Measurements from ENCODE around the gene GPAM. TPM values are rescaled to one million over a fixed set of nuclear protein-coding genes. Genes with fewer than 3 reads are reported as not detected.

The GPAM gene
- polyA plus RNA-seq, 3 donors = 0.37 to 1.3 (median 0.59) TPM

GRCh38 chr10:112215342-112215774, 31.8 kb upstream of the GPAM start:
- Histone ChIP-seq H2AFZ (ENCODE audit: insufficient read depth, low read depth, low read length, poor library complexity, severe bottlenecking) (no peak overlapping the region), H3K79me2 (ENCODE audit: insufficient read depth, low read length) (no peaks in the 10 kb centered on the region), H3K4me1 (ENCODE audit: control insufficient read depth in 1 of 2, insufficient read depth in 2 of 2, low read length in 2 of 2) (no peaks in the 10 kb centered on the region), H3K27ac (ENCODE audit: low read depth in 1 of 2, low read length in 2 of 2) (no peak overlapping the region), H3K27me3 (ENCODE audit: control insufficient read depth in 2 of 2, insufficient read depth in 2 of 2, low read length in 2 of 2) (peaks cover 37 to 93% of the 10 kb centered on the region in 2 donors), H3K36me3 (replicated peaks in 1 of 2; ENCODE audit: control insufficient read depth in 1 of 2, insufficient read depth in 2 of 2, low read length in 2 of 2) (no peaks in the 10 kb centered on the region), H3K9ac (ENCODE audit: insufficient read depth, low read length, poor library complexity, severe bottlenecking) (no peak overlapping the region), H3K4me2 (replicated peaks; ENCODE audit: extremely low read depth, low read length, poor library complexity, severe bottlenecking) (no peak overlapping the region), H3K4me3 (replicated peaks in 1 of 3; ENCODE audit: low read depth in 2 of 3, low read length in 3 of 3) (no peak overlapping the region), H4K20me1 (ENCODE audit: insufficient read depth, low read length) (no peaks in the 10 kb centered on the region), H3K9me3 (replicated peaks in 1 of 2; ENCODE audit: control insufficient read depth in 1 of 2, insufficient read depth in 1 of 2, low read length in 2 of 2) (peaks cover 10 to 13% of the 10 kb centered on the region in 2 donors)
- intact Hi-C loops (cut with micrococcal nuclease) = no loop called here
- peaks cover 2 to 16% (median 13%) of the 10 kb centered on the region in 7 donors for H3K9me3 Mint-ChIP-seq
- 84% methylated on average over 6 of the region's 8 CpGs for WGBS (ENCODE audit: insufficient coverage)
- no peak overlapping the region for H3K4me3 Mint-ChIP-seq
- TF ChIP-seq, protein P1, sequence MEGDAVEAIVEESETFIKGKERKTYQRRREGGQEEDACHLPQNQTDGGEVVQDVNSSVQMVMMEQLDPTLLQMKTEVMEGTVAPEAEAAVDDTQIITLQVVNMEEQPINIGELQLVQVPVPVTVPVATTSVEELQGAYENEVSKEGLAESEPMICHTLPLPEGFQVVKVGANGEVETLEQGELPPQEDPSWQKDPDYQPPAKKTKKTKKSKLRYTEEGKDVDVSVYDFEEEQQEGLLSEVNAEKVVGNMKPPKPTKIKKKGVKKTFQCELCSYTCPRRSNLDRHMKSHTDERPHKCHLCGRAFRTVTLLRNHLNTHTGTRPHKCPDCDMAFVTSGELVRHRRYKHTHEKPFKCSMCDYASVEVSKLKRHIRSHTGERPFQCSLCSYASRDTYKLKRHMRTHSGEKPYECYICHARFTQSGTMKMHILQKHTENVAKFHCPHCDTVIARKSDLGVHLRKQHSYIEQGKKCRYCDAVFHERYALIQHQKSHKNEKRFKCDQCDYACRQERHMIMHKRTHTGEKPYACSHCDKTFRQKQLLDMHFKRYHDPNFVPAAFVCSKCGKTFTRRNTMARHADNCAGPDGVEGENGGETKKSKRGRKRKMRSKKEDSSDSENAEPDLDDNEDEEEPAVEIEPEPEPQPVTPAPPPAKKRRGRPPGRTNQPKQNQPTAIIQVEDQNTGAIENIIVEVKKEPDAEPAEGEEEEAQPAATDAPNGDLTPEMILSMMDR (IDR thresholded peaks at IDR 0.05) = no peak
- no peaks in the 10 kb centered on the region for H3K4me1 Mint-ChIP-seq
- DNase-seq = no peak
- peaks cover 57 to 83% (median 58%) of the 10 kb centered on the region in 3 donors for H3K27me3 Mint-ChIP-seq (ENCODE audit: low read depth in 3 of 3)
- no peak overlapping the region for H3K27ac Mint-ChIP-seq
- no peaks in the 10 kb centered on the region for H3K36me3 Mint-ChIP-seq

DNA sequence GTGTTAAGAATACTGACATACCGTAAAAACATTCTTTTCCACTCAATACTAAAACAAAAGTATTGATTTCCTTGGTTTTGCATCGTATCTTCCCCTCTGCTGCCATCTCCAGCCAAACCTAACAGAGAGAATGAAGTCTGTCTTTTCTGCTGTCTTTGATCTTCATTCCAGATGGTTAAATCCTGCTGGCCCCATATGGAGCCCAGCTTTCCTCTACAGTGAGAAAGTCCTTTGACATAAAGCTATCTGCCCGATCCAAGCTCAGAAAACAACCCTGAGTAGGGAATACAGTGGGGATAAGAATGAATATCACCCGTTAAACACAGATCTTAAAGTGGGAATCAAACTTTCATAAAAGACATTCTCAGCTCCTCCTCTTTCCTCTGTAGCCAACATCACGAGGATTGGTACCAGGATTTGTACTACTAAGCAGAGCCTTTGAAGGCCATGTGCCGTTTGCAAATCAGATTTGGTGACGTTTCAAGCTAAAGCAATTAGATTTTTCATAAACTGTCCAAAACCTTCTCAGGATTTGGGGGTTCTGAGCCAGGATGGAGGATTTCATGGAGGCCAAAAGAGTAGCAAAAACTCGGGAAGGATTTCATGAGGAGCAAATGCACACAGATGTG, 30.8 kb upstream of the GPAM start:
- intact Hi-C loops (cut with micrococcal nuclease) = no loop called here
- peak overlapping the region in 1 of 2 donors; percentile 15 for H3K4me3 Mint-ChIP-seq
- Histone ChIP-seq H3K9ac (ENCODE audit: insufficient read depth, low read length, poor library complexity, severe bottlenecking) (no peak overlapping the region), H3K4me1 (ENCODE audit: control insufficient read depth in 1 of 2, insufficient read depth in 2 of 2, low read length in 2 of 2) (no peaks in the 10 kb centered on the region), H3K27ac (ENCODE audit: low read depth in 1 of 2, low read length in 2 of 2) (no peak overlapping the region), H3K4me3 (replicated peaks in 1 of 3; ENCODE audit: low read depth in 2 of 3, low read length in 3 of 3) (no peak overlapping the region), H3K4me2 (replicated peaks; ENCODE audit: extremely low read depth, low read length, poor library complexity, severe bottlenecking) (no peak overlapping the region), H4K20me1 (ENCODE audit: insufficient read depth, low read length) (no peaks in the 10 kb centered on the region), H3K79me2 (ENCODE audit: insufficient read depth, low read length) (no peaks in the 10 kb centered on the region), H3K36me3 (replicated peaks in 1 of 2; ENCODE audit: control insufficient read depth in 1 of 2, insufficient read depth in 2 of 2, low read length in 2 of 2) (no peaks in the 10 kb centered on the region), H3K27me3 (ENCODE audit: control insufficient read depth in 2 of 2, insufficient read depth in 2 of 2, low read length in 2 of 2) (peaks cover 33 to 92% of the 10 kb centered on the region in 2 donors), H3K9me3 (replicated peaks in 1 of 2; ENCODE audit: control insufficient read depth in 1 of 2, insufficient read depth in 1 of 2, low read length in 2 of 2) (peaks cover 5 to 6% of the 10 kb centered on the region in 2 donors), H2AFZ (ENCODE audit: insufficient read depth, low read depth, low read length, poor library complexity, severe bottlenecking) (no peak overlapping the region)
- peaks cover 0 to 10% (median 3%) of the 10 kb centered on the region in 7 donors for H3K9me3 Mint-ChIP-seq
- H3K27me3 Mint-ChIP-seq (ENCODE audit: low read depth in 3 of 3) = peaks cover 57 to 82% (median 60%) of the 10 kb centered on the region in 3 donors
- no peak overlapping the region for H3K27ac Mint-ChIP-seq
- H3K4me1 Mint-ChIP-seq = no peaks in the 10 kb centered on the region
- no peak for DNase-seq
- no peaks in the 10 kb centered on the region for H3K36me3 Mint-ChIP-seq
- TF ChIP-seq, protein P1 (IDR thresholded peaks at IDR 0.05) = no peak
- WGBS (ENCODE audit: insufficient coverage) = 81% methylated on average over 3 of the region's 8 CpGs

Measured in CD14-positive monocyte (primary cell).